ENCODE measurements around the gene PIBF1.

DNA sequence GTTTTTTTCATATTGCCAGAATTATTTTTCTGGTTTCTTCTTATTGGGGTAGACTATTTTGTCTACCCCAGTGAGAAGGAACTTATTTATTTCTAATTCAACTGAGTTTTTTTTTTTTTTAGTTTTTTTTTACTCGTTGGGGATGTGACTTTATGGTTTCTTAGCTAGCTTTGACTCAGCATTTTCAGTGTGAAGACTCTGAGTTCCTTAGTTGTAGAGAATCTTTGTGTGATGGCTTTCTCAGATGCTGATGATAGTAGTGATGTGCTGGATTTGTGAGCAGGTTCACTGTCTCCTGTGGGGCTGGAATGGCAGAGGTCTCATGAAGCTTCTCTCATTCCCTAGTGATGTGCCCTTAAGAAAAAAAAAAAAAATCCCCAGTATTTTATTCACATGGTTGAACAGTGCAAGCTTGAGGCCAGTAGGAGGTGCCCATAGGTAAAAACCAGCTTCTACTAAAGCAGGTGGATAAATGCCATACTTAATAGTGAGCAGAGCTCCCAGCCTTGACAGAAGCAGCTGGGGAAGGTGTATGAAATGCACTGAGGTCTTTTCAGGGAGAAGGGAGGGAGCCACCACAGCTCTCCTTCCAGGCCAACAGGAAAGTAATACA is 170.7 kb downstream of the PIBF1 start:
- TF ChIP-seq POLR2A (IDR thresholded peaks at IDR 0.05; ENCODE audit: low read depth, low read length), result no peak
- TF ChIP-seq, protein P1, sequence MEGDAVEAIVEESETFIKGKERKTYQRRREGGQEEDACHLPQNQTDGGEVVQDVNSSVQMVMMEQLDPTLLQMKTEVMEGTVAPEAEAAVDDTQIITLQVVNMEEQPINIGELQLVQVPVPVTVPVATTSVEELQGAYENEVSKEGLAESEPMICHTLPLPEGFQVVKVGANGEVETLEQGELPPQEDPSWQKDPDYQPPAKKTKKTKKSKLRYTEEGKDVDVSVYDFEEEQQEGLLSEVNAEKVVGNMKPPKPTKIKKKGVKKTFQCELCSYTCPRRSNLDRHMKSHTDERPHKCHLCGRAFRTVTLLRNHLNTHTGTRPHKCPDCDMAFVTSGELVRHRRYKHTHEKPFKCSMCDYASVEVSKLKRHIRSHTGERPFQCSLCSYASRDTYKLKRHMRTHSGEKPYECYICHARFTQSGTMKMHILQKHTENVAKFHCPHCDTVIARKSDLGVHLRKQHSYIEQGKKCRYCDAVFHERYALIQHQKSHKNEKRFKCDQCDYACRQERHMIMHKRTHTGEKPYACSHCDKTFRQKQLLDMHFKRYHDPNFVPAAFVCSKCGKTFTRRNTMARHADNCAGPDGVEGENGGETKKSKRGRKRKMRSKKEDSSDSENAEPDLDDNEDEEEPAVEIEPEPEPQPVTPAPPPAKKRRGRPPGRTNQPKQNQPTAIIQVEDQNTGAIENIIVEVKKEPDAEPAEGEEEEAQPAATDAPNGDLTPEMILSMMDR (conservative IDR thresholded peaks at IDR 0.05; ENCODE audit: low read depth, low read length), result no peak
- no peak for TF ChIP-seq FOS (IDR thresholded peaks at IDR 0.05; ENCODE audit: low read depth, low read length)
- TF ChIP-seq, protein P2, sequence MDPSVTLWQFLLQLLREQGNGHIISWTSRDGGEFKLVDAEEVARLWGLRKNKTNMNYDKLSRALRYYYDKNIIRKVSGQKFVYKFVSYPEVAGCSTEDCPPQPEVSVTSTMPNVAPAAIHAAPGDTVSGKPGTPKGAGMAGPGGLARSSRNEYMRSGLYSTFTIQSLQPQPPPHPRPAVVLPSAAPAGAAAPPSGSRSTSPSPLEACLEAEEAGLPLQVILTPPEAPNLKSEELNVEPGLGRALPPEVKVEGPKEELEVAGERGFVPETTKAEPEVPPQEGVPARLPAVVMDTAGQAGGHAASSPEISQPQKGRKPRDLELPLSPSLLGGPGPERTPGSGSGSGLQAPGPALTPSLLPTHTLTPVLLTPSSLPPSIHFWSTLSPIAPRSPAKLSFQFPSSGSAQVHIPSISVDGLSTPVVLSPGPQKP (IDR thresholded peaks at IDR 0.05; ENCODE audit: borderline replicate concordance, low read depth, low read length), result no peak
- TF ChIP-seq CEBPB (IDR thresholded peaks at IDR 0.05; ENCODE audit: low read depth, low read length), result no peak
- no peak for TF ChIP-seq MAZ (IDR thresholded peaks at IDR 0.05; ENCODE audit: borderline replicate concordance, low read depth, low read length)
- TF ChIP-seq MXI1 (IDR thresholded peaks at IDR 0.05; ENCODE audit: borderline replicate concordance, low read depth, low read length), result no peak

Measured in IMR-90 (cell line).